Endothelial cell of umbilical vein (primary cell): Measurements from ENCODE around the gene PPP4R1. TPM values are rescaled to one million over a fixed set of nuclear protein-coding genes. Genes with fewer than 3 reads are reported as not detected.

Experiments
- BruUV-seq: library from RNA; stranded (reverse); fragments of 400-500 nt; replicated peaks from 2 replicates; lab custom pipeline; 2021; lab: Mats Ljungman, UMichigan
- CTCF ChIA-PET: fragments of 300-600, 350-600 bp; sonication (Branson Sonifier 250); formaldehyde crosslinking; loops from one replicate; lab custom pipeline; 2021; ENCODE audit warnings: antibody characterized with exemption, inconsistent platforms; lab: Charles Lee
- POLR2A ChIA-PET: fragments of 300-600, 350-600 bp; sonication (Branson Sonifier 250); formaldehyde crosslinking; loops from one replicate; lab custom pipeline; 2021; ENCODE audit warnings: antibody characterized with exemption, inconsistent platforms; lab: Charles Lee
- DNase-seq: peaks from one replicate; pipeline ENCODE4 v3.0.0-alpha.2; 2011; ENCODE audit warnings: low read depth, low spot score
- FAIRE-seq: peaks from 2 replicates; lab custom pipeline; 2011; peaks lifted over from hg19 to GRCh38; lab: Jason Lieb, UNC
- H2AFZ ChIP-seq: 2 replicates; pipeline ENCODE4 v1.6.0; 2012; ENCODE audit warnings: low read depth, low read length, control low read depth, inconsistent platforms
- H3K27ac ChIP-seq: 2 replicates; pipeline ENCODE4 v1.5.1; 2011; ENCODE audit warnings: low read depth, mild to moderate bottlenecking, control low read depth, low read length, moderate library complexity; ENCODE audit not compliant: insufficient read depth
- H3K27me3 ChIP-seq, 2 experiments: 2 replicates each; pipeline versions ENCODE4 v1.6.0 to v1.6.1; 2011; ENCODE audit warnings: low read length in 2 of 2, mixed read lengths in 1 of 2; ENCODE audit not compliant: control insufficient read depth in 2 of 2, insufficient read depth in 2 of 2
- H3K36me3 ChIP-seq, 2 experiments: 2 replicates in 1 of 2; 3 replicates in 1 of 2; pipeline ENCODE4 v1.5.1; 2011; ENCODE audit warnings: low read length in 2 of 2, mild to moderate bottlenecking in 1 of 2, moderate library complexity in 1 of 2; ENCODE audit not compliant: control insufficient read depth in 2 of 2, insufficient read depth in 2 of 2; ENCODE audit errors: extremely low read depth in 1 of 2
- H3K4me1 ChIP-seq: 3 replicates; pipeline ENCODE4 v1.5.1; 2011; ENCODE audit warnings: mild to moderate bottlenecking, low read length; ENCODE audit not compliant: control insufficient read depth, insufficient read depth; ENCODE audit errors: extremely low read depth
- H3K4me2 ChIP-seq: 2 replicates; pipeline ENCODE4 v1.6.1; 2011; ENCODE audit warnings: low read length, control low read depth, mixed read lengths; ENCODE audit not compliant: insufficient read depth
- H3K4me3 ChIP-seq, 3 experiments: fragments of 200-600 bp in 1 of 3; sonication (generic), shearing (Covaris generic) in 1 of 3; replicated peaks in 1 of 3; 2 replicates each; pipeline ENCODE4 v1.5.1; 2011 to 2016; ENCODE audit warnings: control low read depth in 3 of 3, low read length in 3 of 3, mild to moderate bottlenecking in 2 of 3, inconsistent platforms in 1 of 3, low read depth in 1 of 3, moderate library complexity in 1 of 3; ENCODE audit not compliant: insufficient read depth in 1 of 3
- H3K79me2 ChIP-seq: 2 replicates; pipeline ENCODE4 v1.6.0; 2012; ENCODE audit warnings: low read length, inconsistent platforms; ENCODE audit not compliant: control insufficient read depth, insufficient read depth
- H3K9ac ChIP-seq: replicated peaks from 2 replicates; pipeline ENCODE3; 2011; ENCODE audit warnings: low read length, control low read depth; ENCODE audit not compliant: insufficient read depth; ENCODE audit errors: extremely low read depth
- H3K9me1 ChIP-seq: replicated peaks from 3 replicates; pipeline ENCODE4 v1.6.0; 2011; ENCODE audit warnings: mild to moderate bottlenecking, low read length; ENCODE audit not compliant: control insufficient read depth, insufficient read depth; ENCODE audit errors: extremely low read depth
- H3K9me3 ChIP-seq: replicated peaks from 2 replicates; pipeline ENCODE4 v1.5.1; 2012; ENCODE audit warnings: low read length, inconsistent platforms; ENCODE audit not compliant: control insufficient read depth, insufficient read depth
- H4K20me1 ChIP-seq: replicated peaks from 2 replicates; pipeline ENCODE3; 2011; ENCODE audit warnings: mild to moderate bottlenecking, low read length; ENCODE audit not compliant: control insufficient read depth, insufficient read depth; ENCODE audit errors: extremely low read depth
- CTCF ChIP-seq, 2 donors: IDR thresholded peaks; 1 replicate in 1 of 2; 2 replicates in 1 of 2; pipeline ENCODE4 v1.5.1; 2011; ENCODE audit warnings: low read length in 2 of 2, mild to moderate bottlenecking in 2 of 2, moderate library complexity in 2 of 2, control low read depth in 1 of 2, inconsistent platforms in 1 of 2, low read depth in 1 of 2; ENCODE audit not compliant: insufficient read depth in 1 of 2; ENCODE audit errors: extremely low read depth in 1 of 2
- FOS ChIP-seq: IDR thresholded peaks from 2 replicates; pipeline ENCODE4 v1.6.1; 2011; ENCODE audit warnings: mild to moderate bottlenecking, low read length, moderate library complexity, borderline replicate concordance; ENCODE audit not compliant: insufficient read depth
- GATA2 ChIP-seq: IDR thresholded peaks from 2 replicates; pipeline ENCODE4 v1.7.0; 2011; ENCODE audit warnings: low read depth, mild to moderate bottlenecking, moderate library complexity, mixed read lengths, low read length; ENCODE audit not compliant: insufficient read length, insufficient read depth
- JUN ChIP-seq: IDR thresholded peaks from 2 replicates; pipeline ENCODE4 v1.6.1; 2011; ENCODE audit warnings: borderline replicate concordance, low read depth; ENCODE audit not compliant: insufficient read length, insufficient read depth
- MAX ChIP-seq: IDR thresholded peaks from 2 replicates; pipeline ENCODE4 v1.6.1; 2011; ENCODE audit not compliant: insufficient read depth, insufficient read length
- dilution Hi-C: fragments of 300-500 bp; cut with MboI; formaldehyde crosslinking; loops from one replicate; pipeline ENCODE4 v1.15.0; 2019; ENCODE audit warnings: low sequenced_read_pairs; ENCODE audit not compliant: extremely low pct_ligation_motif_present
- intact Hi-C: fragments of 100-400 bp; cut with micrococcal nuclease; formaldehyde crosslinking; loops from one replicate; pipeline ENCODE4 v1.10.0; 2022
- polyA plus RNA-seq, 4 experiments: library from polyadenylated mRNA; depleted of rRNA in 3 of 4; stranded (reverse) in 3 of 4; unstranded in 1 of 4; fragments of >200 nt; gene quantifications; 2 replicates each; pipeline versions ENCODE4 v1.2.1 to v1.2.3, GENCODE V29; 2011 to 2012; ENCODE audit warnings: missing spikeins in 1 of 4
- total RNA-seq: library from RNA; stranded (reverse); gene quantifications from 2 replicates; pipeline ENCODE4 v1.2.3, GENCODE V29; 2021

PPP4R1 gene
- total and polyA plus RNA-seq, 2 donors (not counting 3 experiments of a cell fraction or from before 2014, with no cell fraction given) = 138 to 152 TPM

- Histone ChIP-seq H3K9me1 (no peaks in the 10 kb centered on the region), H3K4me1 (peaks cover 28% of the 10 kb centered on the region), H3K27me3 (no peaks in the 10 kb centered on the region), H3K4me3 (no peak overlapping the region), H3K9me3 (no peaks in the 10 kb centered on the region), H3K9ac (no peak overlapping the region), H3K27ac (no peak overlapping the region), H2AFZ (no peak overlapping the region), H3K4me2 (no peak overlapping the region), H3K36me3 (peaks cover 8 to 10% of the 10 kb centered on the region in 2 experiments), H4K20me1 (peaks cover 3% of the 10 kb centered on the region), H3K79me2 (peaks cover 17% of the 10 kb centered on the region)
- FAIRE-seq (peak; percentile 89), DNase-seq (peak; percentile 94)
- POLR2A ChIA-PET = interaction anchor here (0.6 kb wide), 1 partner anchor 11 kb away, joined by 4 read pairs; no protein-coding TSS in a partner anchor
- intact Hi-C loops (loop anchor here (1.0 to 5.0 kb wide), 7 partner anchors 37 to 376 kb away; partner anchors contain the start of gene VAPA), dilution Hi-C loops (no loop called here)
- TF ChIP-seq MAX (no peak), FOS (no peak), GATA2 (no peak), JUN (no peak), CTCF (IDR thresholded peaks at IDR 0.05; ENCODE audit: extremely low read depth in 1 of 2, insufficient read depth in 1 of 2, low read depth in 1 of 2, low read length in 2 of 2) (peak; percentile 80 to 84)
- CTCF ChIA-PET = interaction anchor here (0.5 to 3.3 kb wide), 56 partner anchors 8 to 502 kb away, joined by 3 to 32 read pairs (median 4); partner anchors contain the start of genes RAB31 and VAPA
- no TSS peak for BruUV-seq
Measured at GRCh38 chr18:9575558-9575957, 38.8 kb downstream of the PPP4R1 start.
